HG03159 (cell line): ENCODE data around the gene ASTN1.
"Not testable (repeated sequence)": the region's sequence is repeated elsewhere in the genome, so short reads cannot be mapped to it uniquely, and the experiment has no call there.

Experiments used
- ATAC-seq: cut with Tn5 transposase; IDR thresholded peaks from one replicate; pipeline ENCODE4 v1.9.1; 2021; ENCODE audit warnings: mild to moderate bottlenecking, moderate library complexity; ENCODE audit not compliant: unreplicated experiment

ASTN1 gene

GRCh38 chr1:177116941-177117340 lies 47.6 kb downstream of the ASTN1 start:
- ATAC-seq: no peak

GRCh38 chr1:177106614-177107365 lies 57.7 kb downstream of the ASTN1 start:
- ATAC-seq: no peak

DNA sequence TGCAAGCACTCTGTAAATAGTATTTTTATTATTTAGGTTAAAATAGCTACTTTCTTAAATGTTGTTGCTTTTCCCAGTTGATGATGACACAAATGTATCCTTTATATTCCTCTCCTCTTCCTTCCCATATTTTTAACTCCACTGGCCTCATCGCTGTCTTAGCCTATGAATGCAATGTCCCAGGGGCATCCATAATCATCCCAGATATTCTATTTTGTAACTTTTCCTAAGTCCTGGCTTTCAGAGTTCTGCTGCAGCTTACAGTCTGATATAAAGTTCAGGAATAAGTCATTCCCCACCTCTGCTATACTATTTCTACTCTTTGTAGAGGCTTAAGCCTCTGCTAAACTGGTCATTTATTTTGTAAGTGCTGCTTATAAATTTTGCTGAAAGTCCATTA lies 58.3 kb downstream of the ASTN1 start:
- no peak for ATAC-seq

GRCh38 chr1:177103005-177103852 lies 61.3 kb downstream of the ASTN1 start:
- ATAC-seq: no peak

DNA sequence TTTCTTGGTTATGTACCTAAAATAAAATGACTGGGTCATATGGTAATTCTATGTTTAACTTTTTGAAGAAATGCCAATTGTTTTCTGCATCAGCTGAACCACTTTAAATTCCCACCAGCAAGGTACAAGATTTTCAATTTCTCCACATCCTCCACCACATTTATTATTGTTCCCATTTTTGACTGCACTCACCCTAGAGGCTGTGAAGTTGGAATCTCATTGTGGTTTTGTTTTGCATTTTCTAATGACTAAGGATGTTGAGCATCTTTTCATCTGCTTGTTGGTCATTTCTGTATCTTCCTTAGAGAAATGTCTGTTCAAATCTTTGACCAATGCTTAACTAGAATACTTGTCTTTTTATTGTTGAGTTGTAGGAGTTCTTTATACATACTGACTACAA lies 72.5 kb downstream of the ASTN1 start:
- ATAC-seq: no peak

- no peak for ATAC-seq
Observed at GRCh38 chr1:177091040-177091439, 73.5 kb downstream of the ASTN1 start.

GRCh38 chr1:177088966-177089365 lies 75.5 kb downstream of the ASTN1 start:
- no peak for ATAC-seq

- no peak for ATAC-seq
Observed at GRCh38 chr1:177082855-177083693, 81.4 kb downstream of the ASTN1 start.

- no peak for ATAC-seq
Observed at GRCh38 chr1:177080564-177080963, 83.9 kb downstream of the ASTN1 start.

GRCh38 chr1:177077734-177078499 lies 86.6 kb downstream of the ASTN1 start:
- ATAC-seq: no peak

- no peak for ATAC-seq
Observed at GRCh38 chr1:177077006-177077405, 87.5 kb downstream of the ASTN1 start.

GRCh38 chr1:177074811-177075210 lies 89.7 kb downstream of the ASTN1 start:
- not testable (repeated sequence) for ATAC-seq

DNA sequence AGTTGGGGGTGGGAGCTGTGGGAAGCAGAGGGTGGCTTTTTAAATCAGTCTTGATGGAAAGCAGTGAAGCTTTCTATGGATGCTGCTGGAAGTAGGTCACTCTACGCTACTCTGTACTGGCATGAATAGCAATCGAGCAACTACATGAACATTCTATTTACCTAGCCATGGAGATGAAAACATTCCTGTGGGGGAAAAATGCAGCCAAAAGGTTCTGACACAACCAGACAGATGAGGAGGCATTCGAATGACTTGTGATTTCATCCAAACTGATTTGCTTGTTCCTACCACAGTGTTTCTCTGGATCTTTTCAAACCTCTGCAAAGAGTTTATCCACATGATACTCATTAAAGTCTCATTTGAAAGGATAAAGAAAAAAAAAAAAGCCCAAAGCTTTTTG lies 95.0 kb downstream of the ASTN1 start:
- no peak for ATAC-seq

- ATAC-seq: no peak
Observed at GRCh38 chr1:177067752-177068410, 96.6 kb downstream of the ASTN1 start.

DNA sequence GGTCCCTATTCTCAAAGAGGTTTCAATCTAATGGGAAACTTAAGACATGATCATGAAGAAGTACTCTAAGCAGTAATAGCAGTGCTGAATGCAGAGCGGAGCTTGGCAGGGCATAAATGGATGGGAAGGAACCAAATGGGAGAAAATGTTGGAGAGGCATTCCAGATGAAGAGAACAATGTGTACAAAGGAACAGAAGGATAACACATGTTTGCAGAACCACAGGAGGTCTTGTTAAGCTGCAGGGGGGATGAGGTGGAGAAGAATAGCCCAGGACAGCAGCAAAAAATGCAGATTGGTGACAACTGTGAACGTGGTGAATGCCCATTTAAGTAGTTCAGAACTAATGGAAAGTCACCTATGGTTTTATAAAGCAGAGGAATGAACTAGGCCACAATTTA lies 99.1 kb downstream of the ASTN1 start:
- ATAC-seq: no peak

GRCh38 chr1:177063648-177064047 lies 100.9 kb downstream of the ASTN1 start:
- no peak for ATAC-seq

- no peak for ATAC-seq
Observed at GRCh38 chr1:177054542-177054941, 110.0 kb downstream of the ASTN1 start.

GRCh38 chr1:177053648-177054047 lies 110.9 kb downstream of the ASTN1 start:
- no peak for ATAC-seq

DNA sequence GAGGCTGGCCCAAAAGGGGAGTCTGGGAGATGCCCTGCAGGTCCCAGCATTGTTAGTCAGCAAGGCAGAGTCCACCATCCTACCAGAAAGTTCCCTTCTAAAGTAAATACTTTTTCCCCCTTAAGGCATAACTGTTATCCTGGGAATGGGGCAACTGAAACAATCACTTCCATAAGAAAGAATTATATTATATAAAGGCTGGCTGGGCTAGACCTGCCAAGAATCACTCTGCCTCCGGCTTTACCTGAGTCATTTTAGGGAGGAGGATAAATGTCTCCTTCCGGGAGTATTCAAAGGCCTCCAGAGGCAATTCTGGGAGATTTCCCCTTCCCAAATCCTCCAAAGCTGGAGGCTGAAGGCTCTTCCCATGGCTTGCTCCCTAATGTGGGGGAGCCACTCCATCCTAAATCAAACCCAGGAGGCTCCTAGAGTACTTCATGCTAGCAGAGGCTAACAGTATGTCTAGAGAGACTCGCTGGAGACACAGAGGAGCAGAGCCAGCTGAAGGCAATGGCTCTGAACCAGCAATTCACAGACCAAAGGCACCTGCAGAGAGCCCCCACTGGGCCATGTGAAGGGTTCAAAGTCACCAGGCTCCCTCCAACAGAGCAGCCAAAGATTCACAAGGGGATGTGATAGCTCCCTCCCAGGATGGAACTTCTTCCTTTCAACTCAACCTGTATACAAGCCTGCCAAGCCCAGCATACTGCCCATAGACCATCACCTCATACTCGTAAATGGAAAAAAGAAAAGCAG lies 116.0 kb downstream of the ASTN1 start:
- ATAC-seq: no peak
